ENCODE results near the gene AFAP1L1.

AFAP1L1 gene

GRCh38 chr5:149322518-149322917, 50.9 kb downstream of the AFAP1L1 start:
- Histone ChIP-seq H3K9me3 (ENCODE audit: severe bottlenecking) (no peaks in the 10 kb centered on the region), H3K36me3 (no peaks in the 10 kb centered on the region), H3K4me3 (ENCODE audit: low read depth, low read length) (no peak overlapping the region), H3K27ac (no peak overlapping the region), H3K27me3 (ENCODE audit: insufficient read depth, low read depth, severe bottlenecking) (peaks cover 34% of the 10 kb centered on the region)
- TF ChIP-seq CTCF (IDR thresholded peaks at IDR 0.05; ENCODE audit: low read depth, low read length): no peak
- DNase-seq: no peak

- Histone ChIP-seq H3K9me3 (ENCODE audit: severe bottlenecking) (no peaks in the 10 kb centered on the region), H3K27me3 (ENCODE audit: insufficient read depth, low read depth, severe bottlenecking) (peaks cover 41% of the 10 kb centered on the region), H3K4me3 (ENCODE audit: low read depth, low read length) (no peak overlapping the region), H3K36me3 (no peaks in the 10 kb centered on the region), H3K27ac (no peak overlapping the region)
- no peak for TF ChIP-seq CTCF (IDR thresholded peaks at IDR 0.05; ENCODE audit: low read depth, low read length)
- DNase-seq: no peak
Measured at GRCh38 chr5:149323210-149323609, 51.6 kb downstream of the AFAP1L1 start.

GRCh38 chr5:149323621-149324205, 52.1 kb downstream of the AFAP1L1 start:
- no peaks in the 10 kb centered on the region for H3K9me3 ChIP-seq (ENCODE audit: severe bottlenecking)
- no peaks in the 10 kb centered on the region for H3K36me3 ChIP-seq
- peaks cover 46% of the 10 kb centered on the region for H3K27me3 ChIP-seq (ENCODE audit: insufficient read depth, low read depth, severe bottlenecking)
- no peak for DNase-seq
- no peak for TF ChIP-seq CTCF (IDR thresholded peaks at IDR 0.05; ENCODE audit: low read depth, low read length)
- H3K27ac ChIP-seq: no peak overlapping the region
- no peak overlapping the region for H3K4me3 ChIP-seq (ENCODE audit: low read depth, low read length)

GRCh38 chr5:149324641-149325040, 53.0 kb downstream of the AFAP1L1 start:
- DNase-seq: no peak
- no peak for TF ChIP-seq CTCF (IDR thresholded peaks at IDR 0.05; ENCODE audit: low read depth, low read length)
- no peak overlapping the region for H3K4me3 ChIP-seq (ENCODE audit: low read depth, low read length)
- no peak overlapping the region for H3K27ac ChIP-seq
- no peaks in the 10 kb centered on the region for H3K9me3 ChIP-seq (ENCODE audit: severe bottlenecking)
- H3K27me3 ChIP-seq (ENCODE audit: insufficient read depth, low read depth, severe bottlenecking): peaks cover 53% of the 10 kb centered on the region
- H3K36me3 ChIP-seq: no peaks in the 10 kb centered on the region

- no peak for TF ChIP-seq CTCF (IDR thresholded peaks at IDR 0.05; ENCODE audit: low read depth, low read length)
- Histone ChIP-seq H3K9me3 (ENCODE audit: severe bottlenecking) (no peaks in the 10 kb centered on the region), H3K4me3 (ENCODE audit: low read depth, low read length) (no peak overlapping the region), H3K27me3 (ENCODE audit: insufficient read depth, low read depth, severe bottlenecking) (peaks cover 59% of the 10 kb centered on the region), H3K36me3 (no peaks in the 10 kb centered on the region), H3K27ac (no peak overlapping the region)
- DNase-seq: no peak
Measured at GRCh38 chr5:149325166-149325735, 53.6 kb downstream of the AFAP1L1 start.

GRCh38 chr5:149325894-149326293, 54.2 kb downstream of the AFAP1L1 start:
- TF ChIP-seq CTCF (IDR thresholded peaks at IDR 0.05; ENCODE audit: low read depth, low read length): no peak
- Histone ChIP-seq H3K27ac (no peak overlapping the region), H3K4me3 (ENCODE audit: low read depth, low read length) (no peak overlapping the region), H3K36me3 (no peaks in the 10 kb centered on the region), H3K27me3 (ENCODE audit: insufficient read depth, low read depth, severe bottlenecking) (peaks cover 62% of the 10 kb centered on the region), H3K9me3 (ENCODE audit: severe bottlenecking) (no peaks in the 10 kb centered on the region)
- DNase-seq: no peak
